ENCODE data around the gene GLI2. TPM values are rescaled to one million over a fixed set of nuclear protein-coding genes. Genes with fewer than 3 reads are reported as not detected.

Gene GLI2
- total and polyA plus RNA-seq, 9 of the 15 experiments (the other 6 are each of a cell fraction or from before 2014, with no cell fraction given): 0.24 TPM; not detected in 8

GRCh38 chr2:120690521-120690920 lies 45.1 kb upstream of the GLI2 start:
- peaks cover 9 to 40% of the 10 kb centered on the region in 2 experiments; a peak in 4 of 5 replicates for H3K27me3 ChIP-seq (ENCODE audit: control insufficient read depth in 2 of 2, insufficient read depth in 2 of 2, low read length in 2 of 2)
- no peaks in the 10 kb centered on the region for H3K36me3 ChIP-seq (ENCODE audit: control insufficient read depth, insufficient read depth, low read length)
- intact Hi-C loops (cut with micrococcal nuclease): no loop called here
- no peak for TF ChIP-seq NR2F6 (CRISPR knock-in tag; IDR thresholded peaks at IDR 0.05)
- no peak for TF ChIP-seq CHAMP1 (IDR thresholded peaks at IDR 0.05)
- TF ChIP-seq ZBTB11 (CRISPR knock-in tag; IDR thresholded peaks at IDR 0.05): no peak
- TF ChIP-seq FIP1L1 (IDR thresholded peaks at IDR 0.05; ENCODE audit: low read depth, low read length, poor library complexity, severe bottlenecking): no peak
- TF ChIP-seq ARID4B (CRISPR knock-in tag; IDR thresholded peaks at IDR 0.05): no peak
- no peak for TF ChIP-seq STAT5B (CRISPR knock-in tag; IDR thresholded peaks at IDR 0.05)
- no peak for TF ChIP-seq SMARCA4 (IDR thresholded peaks at IDR 0.05)
- TF ChIP-seq NFIC (IDR thresholded peaks at IDR 0.05): no peak
- no peak for TF ChIP-seq ZNF79 (CRISPR knock-in tag; IDR thresholded peaks at IDR 0.05; ENCODE audit: low read depth)
- no peak for TF ChIP-seq HMBOX1 (IDR thresholded peaks at IDR 0.05)
- TF ChIP-seq SRSF1 (IDR thresholded peaks at IDR 0.05; ENCODE audit: low read depth, low read length): no peak

More at GRCh38 chr2:120690521-120690920, 45.1 kb upstream of the GLI2 start:
- Histone ChIP-seq H3K9ac (ENCODE audit: insufficient read depth in 1 of 2, low read depth in 2 of 2, low read length in 2 of 2) (no peak overlapping the region), H4K20me1 (replicated peaks; ENCODE audit: control insufficient read depth, insufficient read depth, low read length) (no peaks in the 10 kb centered on the region; the same call in 1 of the 2 replicates), H3K9me3 (replicated peaks; ENCODE audit: control insufficient read depth, insufficient read depth, low read depth, low read length) (no peaks in the 10 kb centered on the region), H2AFZ (ENCODE audit: low read depth, low read length) (no peak overlapping the region), H3K9me1 (ENCODE audit: control insufficient read depth, insufficient read depth, low read length) (no peaks in the 10 kb centered on the region), H3K4me1 (replicated peaks in 1 of 2; ENCODE audit: control insufficient read depth in 2 of 2, insufficient read depth in 2 of 2, low read length in 2 of 2) (no peaks in the 10 kb centered on the region), H3K27ac (ENCODE audit: extremely low read depth, low read depth, low read length) (no peak overlapping the region), H3K4me3 (no peak overlapping the region), H3K4me2 (ENCODE audit: insufficient read depth, low read length) (no peak overlapping the region), H3K79me2 (ENCODE audit: control insufficient read depth, insufficient read depth, low read length) (no peaks in the 10 kb centered on the region)
- CTCF ChIA-PET (ENCODE audit: low intra/inter-chr PET ratio): no interaction called here
- BruUV-seq (replicated peaks): no TSS peak
- in situ Hi-C loops (cut with MboI): loop anchor here (25.0 kb wide), 1 partner anchor 647 kb away; no protein-coding TSS in a partner anchor
- DNase-seq (ENCODE audit: extremely low read depth in 1 of 4, low spot score in 3 of 4) (no peak), FAIRE-seq (no peak), ATAC-seq (no peak)
- POLR2A ChIA-PET: interaction anchor here (0.5 to 1.3 kb wide), 4 partner anchors 13 to 447 kb away, joined by 3 to 4 read pairs (median 3); no protein-coding TSS in a partner anchor
- WGBS (ENCODE audit: insufficient coverage, low coverage, missing lambda C conversion rate): 1% methylated on average over 11 of the region's 11 CpGs

All from K562 (cell line).